OCI-LY1 (cell line): ENCODE results near the gene PYCARD.

Source experiments
- H2AFZ ChIP-seq: fragments of 200-600 bp; sonication (generic), shearing (Covaris generic); 2 replicates; pipeline ENCODE4 v1.6.0; 2014; ENCODE audit warnings: antibody characterized with exemption, mild to moderate bottlenecking, low read length
- H3F3A ChIP-seq: fragments of 200-600 bp; sonication (generic), shearing (Covaris generic); 2 replicates; pipeline ENCODE4 v1.6.0; 2014; ENCODE audit warnings: mild to moderate bottlenecking, antibody characterized with exemption, low read length, moderate library complexity; ENCODE audit not compliant: insufficient read depth
- H3K27ac ChIP-seq: fragments of 200-600 bp; sonication (generic); 2 replicates; pipeline ENCODE4 v1.5.1; 2014; ENCODE audit warnings: low read length, mixed run types, mild to moderate bottlenecking, low read depth; ENCODE audit not compliant: poor library complexity, severe bottlenecking
- H3K27me3 ChIP-seq: fragments of 200-600 bp; sonication (generic); 2 replicates; pipeline ENCODE4 v1.6.0; 2014; ENCODE audit warnings: antibody characterized with exemption, mild to moderate bottlenecking, low read length, moderate library complexity; ENCODE audit not compliant: insufficient read depth
- H3K36me3 ChIP-seq: fragments of 200-600 bp; sonication (generic); 2 replicates; pipeline ENCODE4 v1.6.1; 2014; ENCODE audit warnings: mild to moderate bottlenecking, antibody characterized with exemption, low read length, moderate library complexity, mixed read lengths; ENCODE audit not compliant: insufficient read depth
- H3K4me1 ChIP-seq: fragments of 200-600 bp; sonication (generic); 2 replicates; pipeline ENCODE4 v1.5.1; 2014; ENCODE audit warnings: mild to moderate bottlenecking, low read length, moderate library complexity; ENCODE audit not compliant: insufficient read depth, severe bottlenecking
- H3K4me2 ChIP-seq: fragments of 200-600 bp; sonication (generic), shearing (Covaris generic); 2 replicates; pipeline ENCODE4 v1.6.1; 2014; ENCODE audit warnings: low read length
- H3K4me3 ChIP-seq: fragments of 200-600 bp; sonication (generic); 2 replicates; pipeline ENCODE4 v1.5.1; 2014; ENCODE audit warnings: low read length, low read depth, mild to moderate bottlenecking, mixed read lengths; ENCODE audit not compliant: poor library complexity, severe bottlenecking
- H3K79me2 ChIP-seq: fragments of 200-600 bp; shearing (Covaris generic); 2 replicates; pipeline ENCODE4 v1.6.1; 2016; ENCODE audit warnings: mixed run types, low read length, mixed read lengths; ENCODE audit not compliant: insufficient read depth
- H3K9ac ChIP-seq: fragments of 200-600 bp; sonication (generic), shearing (Covaris generic); 2 replicates; pipeline ENCODE4 v1.6.1; 2014; ENCODE audit warnings: mild to moderate bottlenecking, low read length, mixed read lengths
- H3K9me2 ChIP-seq: fragments of 200-600 bp; sonication (generic), shearing (Covaris generic); 2 replicates; pipeline ENCODE4 v1.6.1; 2014; ENCODE audit warnings: low read depth, mild to moderate bottlenecking, low read length, mixed read lengths
- H3K9me3 ChIP-seq: fragments of 200-600 bp; shearing (Covaris generic); 2 replicates; pipeline ENCODE4 v1.6.1; 2014; ENCODE audit warnings: low read length, mixed read lengths
- H4K20me1 ChIP-seq: fragments of 200-600 bp; sonication (generic), shearing (Covaris generic); 2 replicates; pipeline ENCODE4 v1.6.0; 2016; ENCODE audit warnings: mild to moderate bottlenecking, low read length; ENCODE audit not compliant: insufficient read depth
- CTCF ChIP-seq: fragments of 200-600 bp; sonication (generic), shearing (Covaris generic); IDR thresholded peaks from 2 replicates; pipeline ENCODE4 v1.5.1; 2017; ENCODE audit warnings: mild to moderate bottlenecking, antibody characterized with exemption, low read length, moderate library complexity, mixed read lengths
- EZH2 ChIP-seq: fragments of 200-600 bp; sonication (generic), shearing (Covaris generic); IDR thresholded peaks from 2 replicates; pipeline ENCODE4 v1.8.0; 2017; ENCODE audit warnings: borderline replicate concordance, mixed run types, mild to moderate bottlenecking, antibody characterized with exemption, low read length, moderate library complexity, mixed read lengths

The PYCARD gene

GRCh38 chr16:31157136-31157535 lies 45.4 kb downstream of the PYCARD start:
- Histone ChIP-seq H3K4me2 (0 out of 2 replicates have a peak overlapping the region, but pooled peaks have one; percentile 14), H3K4me1 (no peaks in the 10 kb centered on the region), H3K36me3 (no peaks in the 10 kb centered on the region), H3K9me2 (no peaks in the 10 kb centered on the region), H4K20me1 (no peaks in the 10 kb centered on the region), H3K9ac (no peak overlapping the region), H3K79me2 (no peaks in the 10 kb centered on the region), H2AFZ (no peak overlapping the region), H3K27me3 (no peaks in the 10 kb centered on the region), H3K9me3 (no peaks in the 10 kb centered on the region), H3K4me3 (no peak overlapping the region), H3F3A (no peaks in the 10 kb centered on the region), H3K27ac (no peak overlapping the region)
- TF ChIP-seq CTCF, result no peak
- no peak for TF ChIP-seq EZH2
